ENCODE data around the gene RFNG.

Gene RFNG

DNA sequence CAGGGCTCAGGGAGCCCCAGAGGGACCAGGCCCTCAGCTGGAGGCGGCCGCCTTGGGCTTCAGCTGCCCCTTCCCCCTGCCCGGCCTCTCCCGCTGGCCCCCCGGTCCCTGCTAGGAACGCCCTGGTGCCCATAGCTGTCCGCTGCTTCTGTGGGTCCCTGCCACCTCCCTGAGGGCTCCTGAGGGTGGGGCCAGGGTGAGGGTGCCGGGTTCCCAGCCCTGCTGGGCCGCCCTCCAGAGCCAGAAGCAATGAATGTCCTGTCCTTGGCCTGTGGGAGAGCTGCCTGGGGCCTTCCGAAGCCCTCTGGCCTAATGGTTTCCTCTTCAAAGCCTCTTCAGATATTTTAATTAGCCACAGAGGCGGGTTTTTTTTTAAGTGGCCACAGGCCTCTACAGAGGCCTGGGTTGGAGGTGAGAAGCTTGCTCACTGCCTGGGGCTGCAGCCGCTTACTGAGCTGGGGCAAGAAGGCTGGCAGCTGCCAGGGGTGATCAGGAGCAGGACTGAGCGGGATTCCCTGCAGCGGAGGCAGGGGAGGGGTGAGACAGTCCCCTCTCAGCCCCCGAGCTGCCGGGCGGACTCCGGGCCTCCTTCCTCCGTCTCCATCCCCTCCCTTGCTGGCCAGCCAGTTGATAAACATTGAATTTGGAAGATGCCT lies 38.8 kb downstream of the RFNG start:
- no peak for DNase-seq

DNA sequence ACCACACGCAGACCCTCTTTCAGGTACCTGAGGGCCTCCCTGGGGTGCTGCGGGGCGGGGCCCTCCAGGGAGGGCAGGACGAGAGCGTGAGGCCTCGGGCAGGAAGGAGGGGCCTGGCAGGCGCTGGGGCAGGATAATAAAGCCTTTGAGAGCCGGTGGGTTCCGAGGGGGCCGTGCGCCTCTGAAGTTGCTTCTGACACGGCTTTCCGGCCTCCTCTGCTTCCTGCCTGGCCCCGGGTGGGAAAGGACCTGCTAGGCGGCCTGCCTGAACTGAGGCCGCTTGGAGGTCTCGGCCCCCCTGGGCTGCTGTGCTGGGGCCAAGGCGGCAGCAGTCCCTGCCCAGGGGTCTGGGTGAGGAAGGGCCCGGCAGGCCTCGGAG lies 39.4 kb downstream of the RFNG start:
- DNase-seq = no peak

DNA sequence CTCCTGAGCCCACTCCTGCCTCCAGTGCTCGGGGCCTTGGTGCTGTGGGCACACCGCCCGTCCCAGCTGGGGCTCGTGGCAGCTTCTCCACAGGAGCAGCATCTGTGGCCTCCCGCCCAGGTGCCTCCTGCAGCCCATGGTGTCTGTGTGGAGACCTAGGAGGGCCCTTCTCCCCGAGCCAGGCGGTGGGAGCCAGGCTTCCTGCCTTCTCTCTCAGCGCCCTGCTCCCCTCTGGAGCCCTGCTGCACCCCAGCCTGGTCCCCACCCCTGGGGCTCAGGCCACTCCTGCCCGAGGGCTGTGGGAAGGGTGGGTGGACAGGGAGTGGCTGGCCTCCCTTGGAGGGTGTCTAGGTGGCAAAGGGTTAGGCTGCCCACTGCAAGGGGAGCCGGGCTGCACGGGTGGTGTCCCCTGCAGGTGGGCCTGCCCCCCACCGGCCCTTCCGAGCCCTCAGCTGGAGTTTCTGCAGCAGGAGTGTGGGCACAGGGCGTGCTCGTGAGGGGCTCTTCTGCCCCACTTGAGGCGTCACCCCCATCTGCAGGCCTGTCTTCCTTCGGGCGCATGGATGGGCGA lies 39.9 kb downstream of the RFNG start:
- DNase-seq = no peak

DNA sequence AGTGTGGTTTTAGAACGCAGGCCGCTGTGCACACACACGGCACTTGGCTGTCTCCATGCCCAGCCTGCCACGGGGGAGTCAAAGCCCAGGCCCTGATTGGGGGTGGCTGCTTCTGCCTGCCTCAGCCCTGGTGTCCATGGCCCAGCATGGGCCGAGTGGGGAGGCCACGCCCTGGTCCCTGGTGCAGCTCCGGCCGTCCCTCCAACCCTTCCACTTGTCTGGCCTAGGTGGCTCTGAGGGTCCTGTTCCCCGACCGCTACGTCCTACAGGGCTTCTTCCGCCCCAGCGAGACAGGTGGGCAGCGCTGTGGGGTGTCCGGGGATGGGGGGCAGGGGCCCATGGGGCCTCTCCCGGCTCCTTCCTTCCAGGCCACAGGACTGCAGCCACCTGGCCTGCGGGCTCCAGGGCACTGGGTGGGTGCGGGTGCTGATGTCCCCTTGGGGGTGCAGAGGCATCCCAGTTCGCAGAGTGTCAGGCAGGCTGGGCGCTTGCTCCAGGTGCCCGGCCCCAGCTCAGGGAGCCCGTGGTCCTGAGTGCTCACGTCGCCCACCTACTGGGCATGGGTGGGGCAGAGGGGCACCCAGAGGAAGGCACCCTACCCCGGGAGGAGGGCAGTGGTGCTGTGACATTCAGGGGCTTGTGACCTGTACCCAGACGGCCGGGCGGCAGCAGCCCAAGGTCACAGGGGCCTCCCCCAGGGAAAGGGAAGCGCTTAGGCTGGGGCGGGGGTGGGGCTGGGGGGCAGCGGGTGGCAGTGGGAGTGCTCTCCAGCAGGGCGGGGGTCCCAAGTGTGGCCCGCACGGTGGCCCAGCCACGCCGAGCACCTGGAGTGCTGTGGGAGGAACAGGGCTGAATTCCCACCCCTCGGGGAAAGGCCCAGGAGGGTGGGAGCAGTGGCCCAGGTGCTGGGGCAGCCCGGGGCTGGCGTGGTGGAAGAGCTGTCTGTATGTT lies 40.8 kb downstream of the RFNG start:
- DNase-seq = no peak

DNA sequence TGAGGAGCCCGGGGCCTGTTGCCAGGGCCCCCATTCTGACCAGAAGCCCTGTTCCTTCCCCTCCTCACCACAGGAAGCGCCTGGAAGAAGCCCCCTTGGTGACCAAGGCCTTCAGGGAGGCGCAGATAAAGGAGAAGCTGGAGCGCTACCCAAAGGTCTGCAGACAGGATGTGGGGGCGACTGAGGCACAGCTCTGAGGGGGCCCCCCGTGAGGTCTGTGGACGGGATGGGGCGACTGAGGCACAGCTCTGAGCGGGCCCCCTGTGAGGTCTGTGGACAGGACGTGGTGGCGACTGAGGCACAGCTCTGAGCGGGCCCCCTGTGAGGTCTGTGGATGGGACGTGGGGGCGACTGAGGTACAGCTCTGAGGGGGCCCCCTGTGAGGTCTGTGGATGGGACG lies 42.2 kb downstream of the RFNG start:
- no peak for DNase-seq

DNA sequence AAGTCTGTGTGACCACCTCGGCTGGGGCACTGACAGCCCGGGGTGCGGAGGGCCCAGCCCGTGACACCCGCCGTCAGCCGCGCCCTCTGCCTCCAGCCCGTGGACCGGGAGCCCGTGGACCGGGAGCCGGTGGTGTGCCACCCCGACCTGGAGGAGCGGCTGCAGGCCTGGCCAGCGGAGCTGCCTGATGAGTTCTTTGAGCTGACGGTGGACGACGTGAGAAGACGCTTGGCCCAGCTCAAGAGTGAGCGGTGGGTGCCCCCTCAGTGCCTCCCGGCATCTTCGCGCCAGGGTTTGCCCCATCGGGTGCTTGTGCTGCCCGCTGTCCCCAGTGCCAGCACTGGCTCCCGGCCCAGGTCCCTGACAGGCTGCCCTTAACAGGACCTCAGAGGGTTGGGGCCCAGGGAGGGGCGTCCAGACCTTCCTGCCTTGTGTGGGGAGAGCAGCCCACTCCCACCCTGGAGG lies 42.6 kb downstream of the RFNG start:
- DNase-seq = no peak

DNA sequence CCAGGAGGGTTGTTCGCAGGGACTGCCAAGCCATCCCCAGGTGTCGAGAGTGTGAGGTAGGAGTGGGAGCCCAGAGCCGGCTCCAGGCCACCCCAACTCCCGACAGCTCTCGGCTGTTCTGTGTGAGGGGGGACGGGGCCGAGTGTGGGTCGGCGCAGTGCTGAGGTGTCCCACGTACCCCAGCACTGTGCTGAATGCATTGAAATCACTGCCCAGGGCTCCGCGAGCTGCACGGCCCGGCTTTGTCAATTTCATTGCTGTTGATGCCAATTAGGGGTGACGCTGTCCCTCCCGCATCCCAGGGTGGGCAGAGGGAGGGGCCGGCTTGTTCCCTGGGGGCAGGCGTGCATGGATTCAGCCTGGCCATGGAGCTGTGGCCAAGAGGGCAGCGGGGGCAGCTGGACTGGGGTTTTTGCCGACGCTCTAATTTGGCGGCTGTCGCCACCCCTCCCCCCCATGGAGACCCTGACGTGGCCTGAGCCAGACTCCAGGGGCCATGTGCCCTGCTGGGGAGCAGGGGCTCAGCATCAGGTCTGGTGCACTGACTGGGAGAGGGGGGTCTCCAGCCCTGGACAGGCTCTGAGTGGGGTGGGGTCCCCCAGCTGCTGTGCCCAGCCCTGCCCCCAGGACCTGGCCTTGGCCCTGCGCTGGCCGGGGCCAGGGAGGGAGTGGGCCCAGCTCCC lies 43.2 kb downstream of the RFNG start:
- no peak for DNase-seq

DNA sequence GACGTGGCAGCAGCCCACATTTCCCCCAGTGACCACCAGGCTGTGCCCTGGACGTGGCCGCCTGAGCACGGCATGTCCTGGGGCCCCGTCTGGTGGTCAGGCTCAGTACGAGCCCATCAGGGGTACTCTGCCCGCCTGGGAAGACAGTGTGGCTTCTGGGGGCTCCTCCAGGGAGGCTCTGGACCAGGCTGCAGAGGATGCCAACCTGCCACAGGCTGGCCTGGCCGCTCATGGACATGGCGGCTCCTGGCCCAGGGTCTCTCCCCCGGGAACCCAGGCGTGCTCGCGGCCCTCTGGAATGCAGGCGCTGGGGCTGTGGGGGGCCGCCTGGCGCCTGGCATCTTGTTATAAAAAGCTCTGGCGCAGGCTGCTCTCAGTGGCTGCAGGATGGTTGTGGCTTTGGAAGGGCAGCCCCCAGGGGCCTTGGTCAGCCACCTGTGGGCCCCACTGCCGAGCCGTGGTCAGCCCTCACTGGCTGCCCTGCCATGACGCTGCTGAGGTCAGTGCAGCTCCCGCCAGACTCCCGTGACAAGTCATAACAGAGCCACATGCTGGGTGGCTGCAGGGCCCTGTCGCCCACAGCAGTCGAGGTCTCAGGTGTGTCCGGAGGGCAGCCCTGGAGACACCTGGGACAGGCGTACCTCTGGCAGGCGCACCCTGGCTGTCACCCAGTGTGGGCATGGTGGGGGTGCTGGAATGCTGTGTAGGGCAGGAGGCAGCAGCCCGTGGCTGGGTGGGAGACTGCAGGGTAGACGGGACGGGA lies 43.9 kb downstream of the RFNG start:
- no peak for DNase-seq

DNA sequence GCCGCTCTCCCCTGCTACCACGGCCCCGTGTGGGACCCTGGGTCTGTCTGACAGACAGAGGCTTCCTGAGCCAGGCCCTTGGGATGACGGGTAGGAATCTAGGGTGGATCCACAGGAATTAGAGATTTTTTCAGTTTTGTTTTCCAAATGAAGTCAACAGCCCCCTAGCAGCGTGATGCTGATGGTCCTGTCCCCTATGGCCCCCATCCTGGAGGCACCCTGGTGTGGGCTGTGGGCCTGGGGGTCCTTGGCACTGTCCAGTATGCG lies 44.5 kb downstream of the RFNG start:
- DNase-seq = no peak

DNA sequence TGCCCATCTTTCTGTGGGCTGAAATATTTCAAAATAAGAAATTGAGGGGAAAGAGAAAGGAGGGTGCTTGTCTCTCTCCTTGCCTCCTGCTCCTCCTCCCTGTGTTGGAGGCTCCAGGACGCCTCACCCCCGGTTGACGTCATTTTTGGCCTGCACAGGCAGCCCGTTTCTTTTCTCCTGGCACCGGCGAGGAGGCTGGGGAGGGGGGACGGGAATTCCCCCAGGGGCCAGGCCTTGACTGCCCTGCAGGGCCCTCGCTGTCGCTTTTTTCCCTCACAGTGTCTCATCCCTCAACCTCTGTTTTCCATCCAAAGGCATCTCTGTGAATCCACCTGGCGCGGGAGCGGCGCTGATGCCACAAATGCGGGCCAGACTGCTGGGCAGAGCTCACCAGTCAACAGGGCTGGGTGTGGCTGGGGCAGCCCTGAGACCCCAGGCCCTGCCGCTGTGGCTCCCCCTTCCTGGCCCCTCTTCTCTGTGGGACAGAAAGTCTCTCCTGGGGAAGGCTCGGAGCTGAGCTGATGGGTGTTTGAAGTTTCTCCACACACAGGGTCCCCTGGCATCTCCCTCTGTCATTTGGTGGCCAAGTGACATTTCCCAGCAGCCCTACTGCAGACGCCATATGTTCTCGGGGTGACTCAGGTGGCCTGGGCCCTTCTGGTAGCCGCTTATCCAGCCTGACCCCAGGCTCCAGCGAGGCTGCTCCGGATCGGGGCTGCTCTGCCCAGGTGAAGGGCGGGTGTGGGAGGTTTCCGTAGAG lies 45.0 kb downstream of the RFNG start:
- no peak for DNase-seq

DNA sequence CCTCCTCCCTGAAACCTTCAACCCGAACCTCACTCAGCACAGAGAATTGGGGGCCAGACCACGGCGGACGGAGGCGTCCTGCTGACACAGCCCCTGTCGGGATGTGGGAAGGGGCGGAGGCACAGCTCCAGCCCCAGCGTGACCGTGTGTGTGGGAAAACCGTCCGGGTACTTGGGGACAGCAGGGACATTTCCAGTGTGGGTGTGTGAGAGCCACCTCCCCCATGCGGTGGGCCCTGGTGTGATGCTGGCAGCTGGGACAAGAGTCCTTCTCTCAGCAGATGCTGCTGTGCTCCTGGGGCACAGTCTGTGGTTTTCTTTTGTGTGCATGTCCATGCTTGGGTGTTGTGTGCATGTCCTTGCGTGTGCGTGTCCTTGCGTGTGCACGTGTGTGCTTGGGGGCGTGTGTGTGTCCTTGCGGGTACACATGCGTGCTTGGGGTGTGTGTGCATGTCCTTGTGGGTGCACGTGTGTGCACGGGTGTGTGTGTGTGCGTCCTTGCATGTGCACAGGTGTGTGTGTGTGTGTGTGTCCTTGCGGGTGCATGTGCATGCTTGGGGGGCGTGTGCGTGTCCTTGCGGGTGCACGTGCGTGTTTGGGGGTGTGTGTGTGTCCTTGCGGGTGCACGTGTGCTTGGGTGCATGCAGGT lies 45.8 kb downstream of the RFNG start:
- no peak for DNase-seq

DNA sequence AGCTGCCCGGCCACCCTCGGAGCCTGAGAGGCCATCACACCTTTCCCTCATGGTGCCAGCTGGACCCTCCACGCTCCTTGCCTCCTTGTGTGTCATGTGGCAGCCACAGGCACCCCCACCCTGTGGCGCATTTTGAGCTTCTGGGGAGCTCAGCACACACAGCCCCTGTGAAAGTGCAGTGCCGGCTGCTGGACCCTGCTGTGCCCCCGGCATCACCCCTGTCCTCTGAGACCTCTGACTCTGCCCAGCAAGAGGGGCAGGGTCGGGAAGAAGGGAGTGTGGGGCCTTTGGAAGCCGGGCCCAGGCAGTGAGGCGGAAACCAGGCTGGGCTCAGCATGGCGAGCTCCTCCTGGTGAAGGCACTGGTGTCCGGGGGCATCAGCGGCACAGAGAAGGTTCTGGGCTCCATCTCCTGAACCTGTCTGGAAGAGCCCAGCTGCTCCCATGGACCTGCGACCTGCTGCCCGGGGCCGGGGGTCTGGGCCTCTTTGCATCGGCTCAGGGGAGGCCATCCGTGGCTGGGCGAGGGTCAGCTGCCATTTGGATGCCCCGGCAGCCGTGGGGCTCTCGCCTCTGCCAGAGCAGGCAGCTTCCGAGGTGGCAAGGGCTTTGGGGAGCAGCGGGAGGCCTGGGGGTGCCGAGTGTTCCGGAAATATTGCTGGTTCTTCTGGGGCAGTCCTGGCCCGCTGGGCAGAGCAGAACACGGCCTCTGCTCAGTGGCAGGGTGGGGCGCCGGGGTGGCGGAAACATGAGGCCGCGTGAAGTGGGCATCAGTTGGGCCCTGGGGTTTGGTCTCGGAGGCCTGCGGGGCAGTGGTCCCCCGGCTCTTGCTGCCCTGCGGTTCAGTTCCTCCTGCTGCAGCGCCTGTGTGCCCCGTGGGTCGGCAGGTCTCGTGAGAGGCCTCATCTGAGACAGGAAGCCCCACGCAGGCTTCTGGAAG lies 46.8 kb downstream of the RFNG start:
- DNase-seq = no peak

DNA sequence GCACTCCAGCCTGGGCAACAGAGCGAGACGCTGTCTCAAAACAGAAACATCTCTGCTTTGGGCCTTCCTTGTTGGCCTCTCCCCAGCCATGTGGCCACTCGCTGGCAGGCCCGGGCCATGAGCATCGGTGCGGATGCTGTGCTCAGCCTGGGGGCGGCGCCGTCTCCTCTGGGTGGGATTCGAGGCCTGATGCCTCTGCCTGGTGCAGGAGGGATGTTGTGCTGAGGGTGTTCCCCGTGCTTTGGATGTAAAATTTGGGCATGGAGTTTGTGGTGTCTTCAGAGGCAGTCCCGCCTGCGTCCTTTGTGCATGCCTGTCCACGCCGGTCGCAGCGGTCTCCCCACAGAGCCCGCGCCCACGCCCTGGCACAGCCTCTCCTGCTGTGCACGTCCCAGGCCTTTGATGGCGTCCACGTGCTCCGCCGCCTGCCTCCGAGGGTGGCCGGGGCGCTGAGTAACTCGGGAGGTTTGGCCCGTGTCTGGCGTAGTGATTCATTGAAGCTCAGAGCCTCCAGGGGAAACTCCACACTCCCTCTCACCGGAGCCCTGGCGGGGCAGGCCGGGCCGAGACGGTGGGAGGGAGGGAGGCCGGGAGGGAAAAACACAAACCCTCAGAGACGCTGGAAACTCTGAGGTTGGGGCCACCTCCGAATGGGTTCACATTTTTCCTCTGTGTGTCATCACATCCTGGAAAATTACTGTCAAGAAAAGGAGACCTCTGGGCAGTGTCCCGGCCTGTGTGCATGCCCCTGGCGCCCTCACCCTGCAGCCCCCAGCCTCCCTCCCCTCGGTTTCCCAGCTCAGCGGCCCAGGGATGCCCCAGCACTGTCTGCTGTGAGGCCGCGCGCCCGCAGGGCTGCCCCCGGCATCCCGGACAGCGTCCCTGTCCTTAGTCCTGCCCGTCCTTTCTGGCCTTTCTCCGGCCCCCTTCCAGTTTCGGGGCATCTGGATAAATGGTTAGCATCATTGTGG lies 47.9 kb downstream of the RFNG start:
- DNase-seq = no peak

DNA sequence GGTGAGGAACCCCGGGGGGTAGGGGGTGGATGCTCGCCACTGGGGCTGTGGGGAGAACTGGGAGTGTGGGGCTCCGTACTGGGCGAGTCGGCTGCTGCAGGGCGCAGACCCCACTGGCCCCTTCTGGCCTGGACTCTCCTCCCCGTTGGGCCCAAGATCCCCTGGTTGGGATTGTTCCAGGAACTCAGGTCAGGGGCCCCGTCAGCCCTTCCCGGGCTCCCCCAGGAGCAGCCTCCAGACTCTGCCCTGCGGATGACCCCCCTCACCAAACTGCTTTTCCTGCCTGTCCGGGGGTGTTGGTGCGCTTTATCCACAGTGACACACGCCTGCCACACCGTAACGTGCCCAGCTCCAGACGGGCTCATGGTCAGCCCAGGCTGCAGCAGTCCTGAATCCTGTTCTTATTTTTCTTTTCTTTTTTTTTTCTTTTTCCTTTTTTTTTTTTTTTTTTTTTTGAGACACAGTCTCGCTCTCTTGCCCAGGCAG lies 50.0 kb downstream of the RFNG start:
- no peak for DNase-seq

DNA sequence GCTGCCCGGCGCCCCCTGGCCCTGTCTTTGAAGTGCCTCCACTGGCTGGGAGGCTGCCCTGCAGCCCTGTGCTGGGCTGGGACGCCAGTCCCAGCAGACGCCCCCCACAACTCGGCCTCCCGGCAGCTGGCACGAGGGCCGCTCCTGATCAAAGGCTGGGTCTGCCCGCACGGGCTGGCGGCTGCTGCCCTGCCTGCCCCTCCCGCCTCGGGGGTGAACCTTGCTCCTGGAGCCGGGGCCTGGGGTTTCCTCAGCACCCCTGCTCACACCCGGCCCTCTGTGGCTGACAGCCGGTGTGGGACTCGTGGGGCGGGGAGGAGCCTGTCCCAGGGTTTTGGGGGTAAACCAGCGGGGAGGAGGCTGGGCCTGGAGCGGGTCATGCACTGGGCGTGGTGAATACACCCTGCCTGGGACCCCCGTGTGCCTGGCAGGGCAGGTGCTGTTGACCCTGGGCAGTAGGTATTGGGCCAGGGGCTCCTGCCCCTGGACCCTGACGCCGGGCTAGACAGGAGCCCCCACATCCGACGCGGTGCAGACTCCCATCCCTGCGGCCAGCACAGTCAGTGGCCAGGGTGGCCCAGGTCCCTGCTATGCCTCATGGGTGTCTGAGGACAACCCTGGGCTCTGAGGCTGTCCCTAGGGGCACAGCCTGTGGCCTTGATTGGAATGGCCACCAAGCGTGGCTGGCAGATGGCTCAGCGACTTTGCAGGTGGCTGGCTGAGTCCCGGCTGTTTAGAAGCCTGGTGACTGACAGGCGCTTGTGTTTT lies 50.6 kb downstream of the RFNG start:
- no peak for DNase-seq

DNA sequence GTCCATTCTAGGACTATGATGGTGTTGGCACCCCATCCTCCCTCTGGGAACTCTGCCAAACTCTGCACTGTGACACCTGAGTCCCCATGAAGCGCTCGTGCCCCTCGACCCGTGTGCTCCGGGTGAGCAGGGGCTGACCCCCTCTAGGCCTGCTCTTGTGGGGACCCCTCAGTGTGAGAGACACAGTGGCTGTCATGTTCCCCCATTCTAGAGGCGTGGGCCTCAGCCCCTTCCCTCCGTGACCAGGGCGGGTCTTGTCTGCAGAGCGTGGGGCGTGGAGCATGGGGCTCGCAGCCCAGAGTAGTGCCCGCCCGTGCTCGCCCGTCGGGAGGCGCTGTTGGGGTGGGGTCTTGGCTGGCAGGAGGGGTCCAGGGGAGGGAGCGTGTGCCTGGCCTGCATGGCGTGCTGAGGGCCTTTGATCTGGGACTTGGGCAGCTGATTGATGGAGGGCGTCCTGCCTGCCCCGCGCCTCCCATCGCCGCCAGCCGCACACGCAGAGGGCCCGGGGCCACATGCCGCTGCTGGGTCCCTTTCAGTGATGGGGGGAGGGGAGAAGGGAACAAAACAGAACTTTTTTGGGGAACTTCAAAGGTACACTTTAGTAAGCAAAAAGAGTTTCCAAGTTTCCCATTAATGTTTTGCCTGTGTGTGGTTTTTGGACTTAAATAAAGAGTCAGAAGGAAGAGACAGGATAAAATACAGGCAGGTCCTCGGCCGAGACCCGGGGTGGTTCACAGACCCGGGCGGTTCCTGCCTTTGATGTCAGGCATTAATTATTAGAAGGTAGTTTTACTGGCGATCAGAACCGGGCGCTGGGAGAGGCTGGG lies 51.4 kb downstream of the RFNG start:
- DNase-seq = no peak

DNA sequence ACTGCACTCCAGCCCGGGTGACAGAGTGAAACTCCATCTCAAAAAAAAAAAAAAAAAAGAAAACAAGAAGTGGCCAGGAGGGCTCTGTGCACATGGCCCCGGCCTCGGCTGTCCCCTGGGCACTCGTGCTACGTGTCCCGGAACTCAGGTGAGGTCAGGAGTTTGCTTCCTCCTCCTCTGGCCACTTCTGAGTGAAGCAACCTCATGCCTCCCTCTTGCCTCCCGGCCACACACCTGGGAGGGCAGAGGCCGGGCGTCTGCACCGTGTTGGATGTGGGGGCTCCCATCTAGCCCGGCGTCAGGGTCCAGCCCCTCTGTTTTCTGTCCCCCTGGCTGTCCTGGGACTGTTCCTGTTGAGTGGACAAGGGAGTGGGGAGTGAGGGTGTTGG lies 52.0 kb downstream of the RFNG start:
- DNase-seq = no peak

All from SHP77 (cell line).